Ammon's horn (tissue), 1 donor: Measurements from ENCODE around the gene PTH2.
"Not testable (repeated sequence)": the region's sequence is repeated elsewhere in the genome, so short reads cannot be mapped to it uniquely, and the experiment has no call there.

Experiments used
- DNase-seq: peaks from one replicate; pipeline ENCODE4 v3.0.0-alpha.2; 2016; ENCODE audit warnings: low spot score

Gene PTH2, protein sequence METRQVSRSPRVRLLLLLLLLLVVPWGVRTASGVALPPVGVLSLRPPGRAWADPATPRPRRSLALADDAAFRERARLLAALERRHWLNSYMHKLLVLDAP

DNA sequence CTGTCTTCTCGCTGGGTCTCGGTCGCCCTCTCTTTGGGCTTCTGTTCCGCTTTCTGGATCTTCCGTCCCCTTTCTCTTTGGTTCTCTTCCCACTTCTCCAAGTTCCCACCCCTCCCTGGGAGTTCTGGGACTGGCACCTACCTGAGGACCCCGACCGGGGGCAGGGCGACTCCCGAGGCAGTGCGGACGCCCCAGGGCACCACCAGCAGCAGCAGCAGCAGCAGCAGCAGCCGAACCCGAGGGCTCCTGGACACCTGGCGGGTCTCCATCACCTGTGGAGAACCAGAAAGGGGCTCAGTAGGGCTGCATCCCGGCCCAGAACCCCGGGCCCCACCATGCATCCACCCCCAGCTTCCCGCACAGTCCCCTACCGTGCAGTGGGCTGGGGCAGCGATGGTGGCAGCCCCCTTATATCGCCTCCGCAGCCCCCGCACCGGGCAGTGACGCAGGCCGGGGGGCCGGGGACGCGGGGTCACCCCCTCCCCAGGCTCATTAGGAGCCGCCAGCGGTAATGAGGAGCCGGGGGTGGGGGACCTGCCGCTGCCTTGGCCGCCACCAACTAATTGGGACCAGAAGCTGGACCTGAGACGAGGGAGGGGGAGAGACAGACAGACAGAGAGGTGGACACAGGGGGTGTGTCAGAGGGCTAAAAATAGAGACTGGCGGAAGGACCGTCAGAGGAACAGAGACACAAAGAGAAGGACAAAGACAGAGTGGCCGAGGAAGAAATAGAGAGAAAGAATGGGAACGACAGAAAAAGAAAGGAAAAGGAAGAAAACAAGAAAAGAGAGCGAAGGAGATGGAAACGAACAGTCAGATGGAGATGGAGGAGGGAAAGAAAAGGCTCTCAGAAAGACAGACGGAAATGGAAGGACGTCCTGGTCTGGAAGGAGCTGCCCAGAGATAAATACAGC, at the start of gene PTH2:
Gene PTH2 (minus strand): TSS at position 371 of the 914 bp plus-strand sequence. CDS start 102 bp downstream, at position 269.
- no peak for DNase-seq

DNA sequence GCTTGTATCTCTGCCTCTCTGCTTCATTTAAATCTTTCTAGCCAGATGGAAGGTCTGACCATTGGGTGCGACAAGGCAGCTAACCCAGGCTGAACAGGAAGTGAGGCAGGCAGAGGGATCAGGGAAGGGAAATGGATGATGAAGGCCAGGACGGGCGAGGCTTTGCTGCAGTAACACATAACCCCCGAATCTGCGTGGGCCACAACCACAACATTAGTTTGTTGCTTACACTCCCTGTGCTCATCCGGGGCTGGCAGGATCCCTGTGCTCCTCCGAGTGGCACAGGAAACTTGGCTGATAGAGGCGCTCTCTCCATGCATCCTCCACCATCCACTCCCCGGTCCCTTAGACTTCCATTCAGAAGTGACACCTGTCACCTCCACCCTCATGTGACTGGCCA, 49.7 kb upstream of the PTH2 start:
- no peak for DNase-seq

- DNase-seq = no peak
Observed at GRCh38 chr19:49470615-49470978, 47.4 kb upstream of the PTH2 start.

DNA sequence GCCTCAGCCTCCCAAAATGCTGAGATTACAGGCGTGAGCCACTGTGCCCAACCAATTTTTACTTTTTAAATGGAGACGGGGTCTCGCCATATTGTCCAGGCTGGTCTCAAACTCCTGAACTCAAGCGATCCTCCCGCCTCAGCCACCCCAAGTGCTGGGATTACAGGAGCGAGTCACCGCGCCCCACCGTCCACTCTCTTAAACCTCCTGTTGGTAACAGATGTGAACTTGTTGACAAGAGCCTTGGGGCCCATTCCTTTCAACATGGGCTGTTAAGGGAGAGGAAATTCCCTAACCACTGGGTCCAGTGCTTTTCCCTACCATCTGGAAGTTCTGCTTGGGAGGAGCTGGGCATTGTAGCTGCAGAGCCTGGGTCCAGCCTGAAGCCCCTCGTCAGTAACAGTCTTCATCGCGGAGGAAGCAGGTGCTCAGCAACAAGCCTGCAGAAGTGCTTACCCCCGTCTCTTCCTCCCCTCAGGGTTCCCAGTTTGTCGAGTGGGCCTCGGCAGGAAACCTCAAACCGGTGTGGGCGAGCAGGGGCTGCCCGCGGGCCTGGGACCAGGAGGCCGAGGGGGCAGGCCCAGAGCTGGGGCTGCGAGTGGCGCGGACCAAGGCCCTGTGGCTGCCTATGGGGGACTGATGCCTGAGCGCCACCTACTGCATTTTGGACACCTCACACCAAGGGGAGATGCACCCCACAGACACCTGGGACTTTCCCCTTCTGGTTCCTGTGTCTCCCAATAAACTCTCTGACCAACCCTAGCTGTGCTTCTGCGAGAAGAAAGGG, 46.8 kb upstream of the PTH2 start:
- no peak for DNase-seq

DNA sequence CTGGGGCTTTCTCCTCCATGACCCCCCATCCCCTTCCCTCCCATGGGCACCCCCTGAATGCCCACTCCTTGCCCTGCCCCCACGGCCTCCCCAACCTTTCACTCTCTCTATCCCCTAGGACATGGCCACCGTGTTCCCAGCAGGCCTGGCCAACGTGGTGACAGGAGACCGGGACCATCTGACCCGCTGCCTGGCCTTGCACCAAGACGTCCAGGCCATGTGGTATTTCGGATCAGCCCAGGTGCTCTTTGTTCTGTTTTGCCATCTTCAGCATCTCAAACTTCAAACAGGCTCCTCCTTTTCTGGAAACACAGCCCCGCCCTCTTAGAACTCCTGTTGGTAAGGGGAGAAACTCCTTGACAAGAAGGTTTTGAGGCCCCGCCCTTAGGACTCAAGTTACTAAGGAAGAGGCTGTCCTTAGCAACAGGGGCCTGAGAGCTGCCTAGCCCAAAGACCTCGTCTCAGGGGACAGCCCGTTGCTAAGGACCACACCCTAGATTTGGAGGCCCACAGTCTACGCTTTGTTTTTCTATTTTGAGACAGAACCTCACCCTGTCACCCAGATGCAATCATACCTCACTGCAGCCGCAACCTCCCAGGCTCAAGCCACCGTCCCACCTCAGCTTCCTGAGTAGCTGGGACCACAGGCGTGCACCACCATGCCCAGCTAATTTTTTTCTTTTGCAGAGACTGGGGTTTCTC, 45.7 kb upstream of the PTH2 start:
- no peak for DNase-seq

GRCh38 chr19:49468199-49468598, 45.0 kb upstream of the PTH2 start:
- DNase-seq = no peak

DNA sequence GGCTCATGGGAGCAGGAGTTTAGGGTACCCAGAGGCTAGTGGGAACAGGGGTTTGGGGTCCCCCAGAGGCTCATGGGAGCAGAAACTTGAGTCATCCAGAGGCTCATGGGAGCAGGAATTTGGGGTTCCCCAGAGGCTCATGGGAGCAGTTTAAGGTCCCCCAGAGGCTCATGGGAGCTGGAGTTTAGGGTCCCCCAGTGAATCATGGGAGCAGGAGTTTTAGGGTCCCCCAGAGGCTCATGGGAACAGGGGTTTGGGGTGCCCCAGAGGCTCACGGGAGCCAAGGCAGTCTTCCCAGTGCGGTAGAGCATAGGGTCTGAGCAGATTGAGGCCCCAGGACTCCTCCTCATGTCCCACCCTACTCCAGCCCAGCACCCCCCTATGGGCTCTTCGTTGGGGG, 42.1 kb upstream of the PTH2 start:
- DNase-seq = no peak

DNA sequence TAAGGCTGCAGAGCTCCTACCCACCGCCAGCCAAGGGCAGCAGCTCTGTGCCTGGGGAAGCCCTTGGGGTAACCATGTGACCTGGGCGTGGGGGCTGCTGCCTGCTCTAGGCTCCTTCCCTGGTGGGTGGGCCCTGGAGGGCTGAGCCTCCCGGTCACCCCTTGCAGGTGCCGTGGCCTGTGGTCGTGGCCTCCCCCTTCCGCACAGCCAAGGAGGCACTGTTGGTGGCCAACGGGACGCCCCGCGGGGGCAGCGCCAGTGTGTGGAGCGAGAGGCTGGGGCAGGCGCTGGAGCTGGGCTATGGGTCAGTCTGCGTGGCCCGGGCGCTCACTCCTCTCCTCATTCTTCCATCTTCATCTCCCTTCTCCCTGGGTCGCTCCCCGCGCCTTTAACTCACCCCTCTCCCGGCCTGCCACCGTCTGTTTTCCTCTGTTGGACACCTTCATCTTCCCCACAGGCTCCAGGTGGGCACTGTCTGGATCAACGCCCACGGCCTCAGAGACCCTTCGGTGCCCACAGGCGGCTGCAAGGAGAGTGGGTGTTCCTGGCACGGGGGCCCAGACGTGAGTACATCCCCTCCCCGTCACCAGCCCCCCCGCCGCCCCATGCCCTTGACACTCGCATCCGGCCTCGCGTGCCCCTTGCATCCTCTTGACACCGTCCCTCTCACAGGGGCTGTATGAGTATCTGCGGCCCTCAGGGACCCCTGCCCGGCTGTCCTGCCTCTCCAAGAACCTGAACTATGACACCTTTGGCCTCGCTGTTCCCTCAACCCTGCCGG, 40.9 kb upstream of the PTH2 start:
- no peak for DNase-seq

- DNase-seq = no peak
Observed at GRCh38 chr19:49462492-49462891, 39.3 kb upstream of the PTH2 start.

DNA sequence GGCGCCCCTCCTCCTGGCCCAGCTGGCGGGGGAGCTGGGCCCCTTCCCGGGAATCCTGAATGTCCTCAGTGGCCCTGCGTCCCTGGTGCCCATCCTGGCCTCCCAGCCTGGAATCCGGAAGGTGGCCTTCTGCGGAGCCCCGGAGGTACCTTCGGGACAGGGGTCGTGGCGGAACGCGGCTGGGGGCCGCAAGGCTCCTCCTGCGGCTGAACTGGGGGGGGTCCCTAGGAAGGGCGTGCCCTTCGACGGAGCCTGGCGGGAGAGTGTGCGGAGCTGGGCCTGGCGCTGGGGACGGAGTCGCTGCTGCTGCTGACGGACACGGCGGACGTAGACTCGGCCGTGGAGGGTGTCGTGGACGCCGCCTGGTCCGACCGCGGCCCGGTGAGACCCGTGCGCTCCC, 38.4 kb upstream of the PTH2 start:
- no peak for DNase-seq

- DNase-seq = not testable (repeated sequence)
Observed at GRCh38 chr19:49461130-49461529, 37.9 kb upstream of the PTH2 start.

DNA sequence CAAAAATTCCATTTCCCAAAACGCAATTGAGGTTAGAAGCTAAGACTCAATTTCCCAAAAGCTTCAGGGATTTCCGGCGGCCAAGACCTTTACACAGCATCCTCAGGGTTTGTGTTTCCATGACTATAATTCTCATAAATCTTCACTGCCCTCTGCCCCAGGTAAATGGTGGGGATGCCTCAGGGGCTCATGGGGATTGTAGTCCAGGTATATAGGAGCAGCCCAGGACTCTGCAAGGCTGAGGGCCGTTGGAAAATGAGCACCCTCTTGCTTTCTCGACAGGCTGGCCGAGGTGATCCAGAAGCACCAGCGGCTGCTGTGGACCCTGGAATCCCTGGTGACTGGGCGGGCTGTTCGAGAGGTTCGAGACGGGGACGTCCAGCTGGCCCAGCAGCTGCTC, 36.1 kb upstream of the PTH2 start:
- no peak for DNase-seq

DNA sequence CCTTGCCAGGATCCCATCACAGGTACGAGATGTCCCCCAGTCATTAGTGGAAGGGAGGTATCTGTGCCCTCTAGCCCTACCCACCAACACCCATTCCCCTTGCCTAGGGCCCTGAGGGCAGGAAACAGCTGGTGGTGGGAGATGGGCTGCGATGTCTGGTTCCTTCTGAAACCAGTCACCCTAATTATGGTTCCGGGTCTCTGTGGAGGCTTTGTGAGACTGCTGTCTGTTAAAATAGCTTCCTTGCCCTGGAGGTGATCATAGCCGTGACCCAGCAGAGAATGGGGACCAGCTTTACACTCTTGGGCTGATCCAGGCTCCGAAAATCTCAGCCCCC, 35.3 kb upstream of the PTH2 start:
- DNase-seq = no peak

DNA sequence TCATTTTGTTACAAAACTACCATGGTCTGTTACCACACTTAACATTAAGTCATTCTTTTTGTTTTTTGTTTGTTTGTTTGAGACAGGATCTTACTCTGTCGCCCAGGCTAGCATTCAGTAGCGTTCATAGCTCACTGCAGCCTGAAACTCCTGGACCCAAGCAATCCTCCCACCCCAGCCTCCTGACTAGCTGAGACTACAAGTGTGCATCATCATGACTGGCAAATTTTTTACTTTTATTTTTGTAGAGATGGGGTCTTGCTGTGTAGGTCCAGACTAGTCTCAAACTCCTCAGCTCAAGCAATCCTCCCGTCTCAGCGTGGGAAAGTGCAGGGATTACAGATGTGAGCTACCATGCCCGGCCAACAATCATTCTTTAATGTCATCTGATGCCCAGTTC, 33.1 kb upstream of the PTH2 start:
- DNase-seq = no peak

DNA sequence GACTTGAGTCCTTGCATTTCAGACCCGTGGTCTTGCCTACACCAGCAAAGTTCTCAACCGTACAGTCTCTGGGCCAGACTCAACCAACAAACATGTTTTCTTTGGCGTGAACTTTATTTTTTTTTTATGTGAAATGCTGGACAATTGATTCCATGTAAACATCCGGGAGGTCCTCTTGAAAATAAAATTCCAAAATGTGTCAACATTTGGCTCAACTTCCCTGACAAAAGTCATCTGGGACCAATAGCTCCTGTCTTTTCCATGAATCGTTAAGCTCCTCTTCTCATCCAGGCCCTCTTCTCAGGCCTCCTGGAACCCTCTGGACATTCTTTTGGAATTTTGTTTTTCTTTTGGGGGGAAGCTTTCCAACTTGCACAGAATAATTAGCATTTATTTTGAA, 32.5 kb upstream of the PTH2 start:
- DNase-seq = no peak

GRCh38 chr19:49453757-49454240, 30.6 kb upstream of the PTH2 start:
- DNase-seq = no peak

DNA sequence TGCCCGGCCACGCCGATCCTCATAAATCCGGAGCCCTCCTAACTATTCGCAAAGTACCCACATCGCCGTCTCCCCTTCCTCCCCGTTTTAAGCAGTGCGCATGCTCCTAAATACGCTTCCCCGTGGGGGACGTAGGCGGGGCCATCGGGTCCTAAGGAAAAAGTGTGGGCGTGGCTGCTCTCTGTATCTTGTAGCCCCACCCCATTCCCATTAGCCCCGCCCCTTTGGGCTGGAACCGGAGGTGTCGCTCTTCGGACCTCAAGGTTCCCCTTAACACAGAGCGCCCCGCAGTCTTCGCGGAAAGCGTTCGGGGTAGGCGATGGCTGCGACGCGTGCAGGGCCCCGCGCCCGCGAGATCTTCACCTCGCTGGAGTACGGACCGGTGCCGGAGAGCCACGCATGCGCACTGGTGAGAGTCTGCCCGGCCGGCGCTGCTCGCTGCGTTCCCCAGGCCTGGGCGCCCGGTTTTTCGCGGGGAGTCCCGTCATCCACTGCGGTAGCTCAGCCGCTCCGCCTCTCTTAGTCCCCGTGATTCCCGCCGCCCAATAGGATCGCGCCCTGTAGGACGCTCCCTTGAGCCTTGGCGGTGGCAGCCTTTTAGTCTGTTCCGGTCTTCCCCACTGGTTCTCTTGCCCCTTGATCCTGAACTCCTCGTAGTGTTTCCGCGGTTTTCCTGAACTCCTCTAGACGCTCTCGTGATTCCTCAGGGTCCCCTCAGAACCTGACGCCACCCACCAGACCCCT, 29.9 kb upstream of the PTH2 start, which contains the start of gene ALDH16A1:
Gene ALDH16A1 (plus strand): TSS at position 213 of the 744 bp plus-strand sequence. CDS start 107 bp downstream, at position 320.
- peak; percentile 99 for DNase-seq

DNA sequence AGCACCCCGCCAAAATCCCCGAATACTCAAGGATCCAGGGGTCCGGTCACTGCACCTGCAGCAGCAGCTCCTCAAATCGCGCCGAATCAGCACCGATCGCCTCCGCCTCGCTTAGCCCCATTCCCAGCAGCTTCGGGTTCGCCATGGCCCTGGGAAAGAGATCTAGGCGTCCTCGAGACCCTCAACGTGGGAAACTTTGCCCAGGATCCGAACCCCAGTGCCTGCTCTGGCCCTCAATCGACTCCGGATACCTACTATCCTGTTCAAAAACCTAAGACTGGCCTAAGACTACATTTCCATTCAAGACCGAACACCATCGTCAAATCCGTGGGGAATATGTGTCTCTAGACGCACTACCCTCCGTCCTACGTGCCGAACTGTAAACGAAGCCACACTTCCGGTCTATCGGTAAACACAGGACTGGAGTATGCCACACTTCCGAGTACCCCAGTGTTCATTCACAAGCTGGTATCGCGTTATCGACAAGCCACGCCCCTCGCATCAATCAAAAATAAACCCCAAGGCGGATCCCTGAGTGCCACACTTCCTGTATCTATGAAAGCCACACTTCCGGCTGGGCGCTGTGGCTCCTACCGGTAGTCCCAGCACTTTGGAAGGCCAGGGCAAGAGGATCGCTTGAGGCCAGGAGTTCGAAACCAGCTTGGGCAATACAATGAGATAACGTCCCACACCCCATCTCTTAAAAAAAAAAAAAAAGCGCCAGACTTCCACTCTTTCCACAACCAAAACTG, 28.4 kb upstream of the PTH2 start, which contains the start of gene PIH1D1:
Gene PIH1D1 (minus strand): TSS at position 385 of the 752 bp plus-strand sequence. CDS start 240 bp downstream, at position 145.
- DNase-seq = peak; percentile 99

GRCh38 chr19:49450405-49450804, 27.2 kb upstream of the PTH2 start:
- no peak for DNase-seq

- DNase-seq = no peak
Observed at GRCh38 chr19:49448432-49448786, 25.2 kb upstream of the PTH2 start.
